OCI-M1 (cell line): ENCODE measurements around the gene CCDC171.
"Not testable (repeated sequence)": the region's sequence is repeated elsewhere in the genome, so short reads cannot be mapped to it uniquely, and the experiment has no call there.

Experiments
- DNase-seq: peaks from one replicate; lab custom pipeline; 2025; lab: John Stamatoyannopoulos, UW

Gene CCDC171

DNA sequence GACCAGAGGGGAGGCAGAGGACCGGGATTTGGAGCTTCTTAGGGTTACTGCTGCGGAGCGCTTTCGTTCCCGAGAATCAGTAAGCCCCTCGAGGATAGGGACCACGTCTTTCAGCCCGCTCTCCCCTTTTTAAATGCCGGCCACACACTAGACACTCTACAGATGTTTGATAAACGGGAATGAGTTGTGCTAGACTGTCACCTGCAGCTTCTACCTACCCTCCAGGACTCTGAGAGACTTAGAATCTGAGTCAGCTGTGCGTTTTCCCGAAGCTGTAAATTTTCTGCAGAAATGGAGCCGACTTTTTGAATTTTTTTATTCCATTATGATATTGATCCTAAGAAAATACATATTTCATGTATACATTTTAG lies 670 bp downstream of the CCDC171 start:
- DNase-seq, result peak; percentile 30

DNA sequence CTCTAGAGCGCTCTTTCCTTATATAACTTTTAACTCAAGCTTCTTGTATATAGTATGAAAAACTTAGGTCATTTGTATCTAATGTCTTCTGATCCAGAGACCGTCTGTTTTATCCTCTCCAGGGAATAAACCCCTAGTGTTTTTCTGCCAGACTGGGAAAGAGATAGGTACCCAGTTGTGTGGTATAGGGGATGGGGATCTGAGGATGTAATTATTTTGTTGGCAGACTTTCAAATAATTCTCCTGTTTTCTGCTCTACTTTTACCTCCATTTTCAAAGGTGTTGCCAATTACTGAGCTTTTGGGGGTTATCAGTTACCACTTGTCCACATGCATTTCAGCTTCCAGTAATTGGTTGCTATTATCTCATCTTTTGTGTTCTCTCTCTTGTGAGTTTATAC lies 17.9 kb downstream of the CCDC171 start:
- DNase-seq, result no peak

DNA sequence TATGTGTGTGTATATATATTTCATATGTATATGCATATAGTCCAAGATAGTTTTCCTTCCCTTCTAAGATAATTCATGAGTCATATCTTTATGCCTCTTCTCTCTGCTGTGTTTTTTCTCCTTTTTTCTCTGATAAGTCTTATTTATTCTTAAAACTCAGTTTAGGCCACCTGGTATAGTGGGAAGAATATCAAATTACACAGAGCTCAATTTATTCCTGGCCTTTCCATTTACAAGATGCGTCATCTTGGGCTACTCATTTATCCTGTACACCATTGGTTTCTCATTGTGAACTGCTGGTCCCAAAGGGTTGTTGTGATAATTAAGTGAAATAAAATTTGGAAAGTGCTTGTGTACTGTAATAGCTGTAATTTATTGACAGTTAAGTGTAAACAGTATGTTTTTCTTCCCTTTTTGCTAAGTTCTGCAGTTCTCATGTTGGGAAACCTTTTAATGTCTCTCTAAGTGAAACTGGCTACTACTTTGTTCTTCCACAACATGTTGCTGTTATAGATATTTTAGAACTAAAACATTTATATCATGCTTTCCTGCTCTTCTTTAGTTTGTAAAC lies 19.4 kb downstream of the CCDC171 start:
- DNase-seq, result no peak

DNA sequence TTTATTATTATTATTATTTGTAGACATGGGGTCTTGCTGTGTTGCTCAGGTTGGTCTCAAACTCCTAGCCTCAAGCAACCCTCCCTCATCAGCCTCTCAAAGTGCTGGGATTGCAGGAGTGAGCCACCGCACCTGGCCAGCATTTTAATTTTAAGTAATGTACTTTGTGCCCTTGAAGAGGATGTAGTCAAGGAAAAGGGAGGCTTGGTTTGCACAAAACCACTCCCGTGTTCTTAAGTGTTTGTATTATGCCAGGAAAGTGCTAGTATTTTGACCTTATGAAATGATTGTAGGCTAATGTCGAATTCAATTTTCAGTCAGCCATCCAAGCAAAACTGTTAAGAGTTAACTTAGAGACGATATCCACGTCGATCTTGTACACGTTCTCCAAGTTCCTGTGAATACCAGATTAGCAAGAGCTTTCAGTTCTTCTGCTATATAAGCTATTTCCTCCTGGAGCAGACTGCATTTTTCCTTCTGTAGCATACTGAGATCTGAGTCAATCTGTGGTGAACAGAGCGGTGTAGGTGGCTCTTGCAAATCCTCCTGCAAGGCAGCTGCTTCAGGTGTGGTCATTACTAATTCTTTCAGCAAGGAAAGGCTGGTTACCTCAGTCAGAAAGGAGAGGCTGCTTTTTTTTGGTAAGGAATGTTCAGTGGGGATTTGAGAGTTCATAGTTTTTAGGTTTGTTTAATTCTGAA lies 23.7 kb downstream of the CCDC171 start:
- DNase-seq, result no peak

DNA sequence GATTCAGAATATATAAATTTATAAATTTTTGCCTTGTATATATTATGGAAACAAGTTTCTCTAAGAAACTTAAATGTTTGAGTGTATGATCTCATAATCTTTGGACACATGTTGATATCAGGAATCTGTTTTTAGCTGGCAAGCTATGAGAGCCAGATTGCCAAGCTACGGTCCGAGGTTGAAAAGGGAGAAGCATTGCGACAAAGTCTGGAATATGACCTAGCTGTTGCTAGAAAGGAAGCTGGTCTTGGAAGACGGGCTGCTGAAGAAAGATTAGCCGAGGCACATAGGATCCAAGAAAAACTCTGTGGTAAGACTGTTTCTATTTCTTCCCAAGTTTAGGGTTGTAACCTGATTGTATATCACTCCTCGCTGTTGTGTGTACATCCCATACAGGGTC lies 25.9 kb downstream of the CCDC171 start:
- no peak for DNase-seq

DNA sequence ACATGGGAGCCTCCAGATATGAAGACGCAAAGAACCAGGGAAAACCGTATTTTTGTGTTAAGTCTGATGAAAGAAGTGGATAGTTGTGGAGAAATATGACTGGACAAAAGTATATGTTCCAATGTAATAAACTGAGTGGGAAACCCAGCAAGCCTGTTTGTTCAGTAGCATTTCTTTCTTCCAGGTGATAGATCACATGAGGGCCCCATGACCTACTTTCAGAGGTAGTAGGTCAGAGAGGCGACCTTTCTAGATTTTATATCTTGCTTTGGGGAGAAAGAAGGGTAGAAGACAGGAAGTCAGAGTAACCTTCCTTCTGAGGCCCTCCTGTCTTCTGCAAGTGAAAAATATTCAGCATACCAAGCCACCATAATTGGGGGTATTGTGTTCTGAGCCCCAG lies 31.5 kb downstream of the CCDC171 start:
- DNase-seq, result no peak

DNA sequence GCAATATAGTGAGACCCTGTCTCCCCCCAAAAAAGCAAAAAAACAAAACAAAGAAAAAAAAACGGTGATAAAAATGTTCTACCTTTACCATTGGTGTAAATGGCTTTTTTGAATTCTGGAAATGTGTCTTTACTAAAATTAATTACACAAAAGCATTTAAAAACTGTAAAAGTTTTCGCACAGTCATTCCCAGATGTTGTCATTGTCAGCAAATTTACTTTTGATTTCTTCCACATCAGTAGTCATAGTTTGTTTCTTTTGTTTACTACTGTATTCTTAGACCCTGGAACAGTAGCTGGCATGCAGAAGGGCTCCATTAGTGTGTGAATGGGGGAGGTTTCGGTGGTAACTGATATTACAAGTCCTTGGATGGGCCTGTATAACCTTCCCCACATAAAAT lies 39.5 kb downstream of the CCDC171 start:
- no peak for DNase-seq

DNA sequence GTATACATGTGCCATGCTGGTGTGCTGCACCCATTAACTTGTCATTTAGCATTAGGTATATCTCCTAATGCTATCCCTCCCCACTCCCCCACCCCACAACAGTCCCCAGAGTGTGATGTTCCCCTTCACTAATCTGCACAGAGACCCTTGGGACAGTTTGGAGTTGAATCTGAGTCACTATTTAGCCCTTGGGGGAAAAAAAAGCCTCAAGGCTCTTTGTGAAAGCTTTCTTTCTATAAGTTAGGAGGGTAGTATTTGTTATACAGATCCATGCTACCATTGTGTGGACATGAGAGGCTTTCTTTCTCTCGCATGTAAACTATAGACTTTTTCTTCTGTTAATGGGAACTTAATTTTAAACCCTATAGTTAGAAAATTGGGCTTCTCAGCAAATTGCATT lies 40.1 kb downstream of the CCDC171 start:
- not testable (repeated sequence) for DNase-seq

DNA sequence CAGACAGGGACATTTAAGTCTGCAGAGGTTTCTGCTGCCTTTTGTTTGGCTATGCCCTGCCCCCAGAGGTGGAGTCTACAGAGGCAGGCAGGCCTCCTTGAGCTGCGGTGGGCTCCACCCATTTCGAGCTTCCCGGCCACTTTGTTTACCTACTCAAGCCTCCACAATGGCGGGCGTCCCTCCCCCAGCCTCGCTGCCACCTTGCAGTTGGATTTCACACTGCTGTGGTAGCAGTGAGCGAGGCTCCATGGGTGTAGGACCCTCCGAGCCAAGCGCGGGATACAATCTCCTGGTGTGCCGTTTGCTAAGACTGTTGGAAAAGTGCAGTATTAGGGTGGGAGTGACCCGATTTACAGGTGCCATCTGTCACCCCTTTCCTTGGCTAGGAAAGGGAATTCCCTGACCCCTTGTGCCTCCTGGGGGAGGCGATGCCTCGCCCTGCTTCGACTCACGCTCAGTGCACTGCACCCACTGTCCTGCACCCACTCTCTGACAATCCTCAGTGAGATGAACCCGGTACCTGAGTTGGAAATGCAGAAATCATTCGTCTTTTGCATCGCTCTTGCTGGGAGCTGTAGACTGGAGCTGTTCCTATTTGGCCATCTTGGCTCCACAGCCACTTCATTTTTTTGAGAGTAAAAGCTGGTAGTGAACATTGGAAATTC lies 48.0 kb downstream of the CCDC171 start:
- DNase-seq, result not testable (repeated sequence)

DNA sequence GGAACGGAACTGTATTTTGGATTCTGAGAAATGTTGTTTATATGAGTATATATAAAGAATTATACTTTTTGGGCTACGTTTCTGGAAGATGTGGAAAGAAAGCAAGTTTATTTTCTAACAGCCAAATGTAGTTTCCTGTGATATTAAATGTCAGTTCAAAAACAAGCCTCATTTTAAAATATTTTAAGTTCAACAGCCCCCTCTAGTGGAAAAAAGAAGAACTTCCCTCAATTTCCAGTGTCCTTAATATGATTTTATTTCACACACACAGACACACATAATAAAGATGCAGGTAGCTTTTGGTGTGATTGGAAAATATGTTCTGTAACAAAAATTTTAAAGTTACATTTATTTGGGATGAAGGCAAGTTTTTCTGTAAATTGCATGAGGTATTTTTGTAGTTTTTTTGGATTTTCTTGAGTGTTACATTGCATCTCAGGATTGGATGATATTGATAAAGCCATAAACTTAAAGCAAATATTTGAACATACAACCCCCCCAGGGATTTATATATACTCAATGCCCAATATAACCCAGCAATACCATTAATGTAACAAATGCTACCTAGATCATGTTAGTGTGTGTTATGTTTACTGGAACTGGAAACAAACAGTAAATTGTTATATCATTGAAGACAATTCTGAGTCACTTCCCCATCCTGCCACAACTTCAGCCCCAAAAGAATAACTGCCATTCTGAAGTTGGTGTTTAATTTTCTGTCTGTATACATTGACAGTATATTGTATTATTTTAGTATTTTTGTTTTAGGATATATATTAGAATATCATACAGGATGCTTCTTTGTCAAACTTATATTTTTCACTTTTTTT lies 54.0 kb downstream of the CCDC171 start:
- DNase-seq, result peak; percentile 68

DNA sequence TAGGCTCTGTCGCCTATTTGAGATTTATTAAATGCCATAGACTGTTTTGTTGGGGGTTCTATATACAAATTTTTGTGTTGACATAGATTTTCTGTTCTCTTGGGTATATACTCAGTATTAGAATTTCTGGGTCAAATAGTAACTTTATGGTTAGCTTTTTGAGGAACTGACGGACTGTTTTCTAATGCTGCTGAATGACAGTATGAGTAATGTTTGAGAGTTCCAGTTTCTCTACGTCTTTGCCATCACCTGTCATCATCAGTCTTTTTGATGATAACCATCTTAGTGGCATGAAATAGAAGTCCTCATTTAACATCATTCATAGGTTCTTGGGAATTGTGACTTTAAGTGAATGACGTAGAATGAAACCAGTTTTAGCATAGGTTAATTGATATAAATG lies 60.1 kb downstream of the CCDC171 start:
- DNase-seq, result no peak

DNA sequence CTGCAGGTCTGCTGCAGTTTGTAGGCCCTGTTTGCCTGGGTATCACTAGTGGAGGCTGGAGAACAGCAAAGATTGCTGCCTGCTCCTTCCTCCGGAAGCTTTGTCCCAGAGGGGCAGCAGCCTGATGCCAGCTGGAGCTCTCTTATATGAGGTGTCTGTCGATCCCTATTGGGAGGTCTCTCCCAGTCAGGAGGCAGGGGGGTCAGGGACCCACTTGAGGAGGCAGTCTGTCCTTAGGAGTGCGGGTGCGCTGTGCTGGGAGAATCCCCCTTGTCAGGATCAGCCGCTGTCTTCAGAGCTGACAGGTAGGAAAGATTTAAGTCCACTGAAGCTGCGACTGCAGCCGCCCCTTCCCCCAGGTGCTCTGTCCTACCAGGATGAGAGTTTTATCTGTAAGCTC lies 64.9 kb downstream of the CCDC171 start:
- no peak for DNase-seq

DNA sequence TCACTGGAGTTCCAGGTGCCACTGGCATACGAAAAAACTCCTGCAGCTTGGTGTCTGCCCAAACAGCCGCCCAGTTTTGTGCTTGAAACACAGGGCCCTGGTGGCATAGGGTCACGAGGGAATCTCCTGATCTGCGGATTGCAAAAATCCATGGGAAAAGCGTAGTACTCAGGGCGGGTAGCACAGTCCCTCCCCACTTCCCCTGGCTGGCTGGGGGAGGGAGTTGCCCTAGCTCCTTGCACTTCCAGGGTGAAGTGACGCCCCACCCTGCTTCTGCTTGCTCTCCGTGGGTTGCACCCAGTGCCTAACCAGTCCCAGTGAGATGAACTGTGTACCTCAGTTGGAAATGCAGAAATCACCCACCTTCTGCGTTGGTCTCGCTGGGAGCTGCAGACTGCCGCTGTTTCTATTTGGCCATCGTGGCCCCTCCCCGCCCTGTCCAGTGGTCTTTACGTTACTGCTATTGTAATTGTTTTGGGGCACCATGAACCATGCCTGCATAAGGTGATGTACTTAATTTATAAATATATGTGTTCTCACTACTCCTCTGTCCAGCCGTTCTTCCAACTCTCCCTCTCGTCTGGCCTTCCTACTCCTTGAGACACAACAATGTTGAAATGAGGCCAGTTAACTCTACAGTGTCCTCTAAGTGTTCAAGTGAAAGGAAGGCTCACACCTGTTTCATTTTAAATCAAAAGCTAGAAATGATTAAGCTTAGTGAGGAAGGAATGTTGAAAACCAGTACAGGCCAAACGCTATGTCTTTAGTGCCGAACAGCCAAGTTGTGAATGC lies 65.9 kb downstream of the CCDC171 start:
- no peak for DNase-seq

DNA sequence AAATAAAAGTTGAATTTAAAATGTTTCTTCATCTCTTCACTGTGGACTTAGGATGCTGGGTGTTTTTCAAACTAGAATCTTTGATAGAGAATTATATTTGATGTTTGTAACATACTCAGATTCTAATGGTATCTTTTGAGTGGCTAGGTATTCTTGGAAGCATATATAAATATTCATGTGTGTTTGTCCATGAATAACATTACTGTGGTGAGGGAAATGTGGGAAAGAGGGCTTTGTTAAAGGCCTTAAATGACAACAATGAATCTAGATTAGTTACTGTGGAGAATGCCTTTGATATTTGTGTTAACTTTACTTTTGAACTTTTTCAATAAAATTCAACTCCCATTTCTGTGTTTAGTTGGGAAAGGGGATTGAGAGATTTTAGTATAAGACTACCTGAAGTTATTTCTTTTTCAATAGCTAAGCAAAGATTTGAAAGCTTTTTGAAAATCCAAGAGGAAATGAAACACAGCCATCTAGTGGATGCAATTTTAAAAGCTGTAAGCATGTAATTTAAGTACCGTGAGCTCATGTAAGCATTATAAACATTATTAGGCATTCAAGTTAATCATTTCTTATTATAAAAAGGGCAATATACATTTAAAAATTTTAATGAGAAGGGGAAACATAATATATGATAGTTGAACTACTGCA lies 69.6 kb downstream of the CCDC171 start:
- peak; percentile 1 for DNase-seq

DNA sequence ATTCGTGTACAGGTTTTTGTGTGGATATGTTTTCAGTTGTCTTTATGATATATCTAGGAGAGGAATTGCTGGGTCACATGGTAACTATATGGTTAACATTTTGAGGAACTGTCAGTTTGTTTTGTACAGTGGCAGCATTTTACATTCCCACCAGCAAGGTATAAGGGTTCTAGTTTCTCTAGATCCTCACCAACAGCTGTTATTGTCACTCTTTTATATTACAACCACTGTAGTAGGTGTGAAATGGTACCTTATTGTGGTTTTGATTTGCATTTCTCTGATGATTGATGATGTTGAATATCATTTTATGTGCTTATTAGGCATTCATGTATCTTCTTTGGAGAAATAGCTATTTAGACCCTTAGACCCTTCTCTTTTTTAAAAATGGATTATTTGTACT lies 82.9 kb downstream of the CCDC171 start:
- no peak for DNase-seq

DNA sequence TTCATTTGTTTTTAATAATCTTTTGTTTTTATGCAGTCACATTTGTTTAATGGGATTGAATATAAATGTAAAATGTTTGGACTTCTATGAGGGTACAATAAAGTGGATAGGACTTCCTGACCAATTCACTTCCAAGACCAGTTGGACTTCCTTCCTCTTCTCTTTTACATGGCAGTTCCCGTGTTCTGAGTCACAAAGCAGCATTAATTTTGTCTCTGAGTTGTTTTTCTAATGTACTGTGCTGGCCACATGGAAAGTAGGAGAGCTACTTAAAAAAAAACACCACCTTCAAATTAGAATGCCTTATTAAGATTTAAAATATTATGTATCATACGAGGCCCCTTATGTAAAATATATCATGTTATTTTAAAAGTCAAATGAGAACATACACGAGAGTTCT lies 87.3 kb downstream of the CCDC171 start:
- no peak for DNase-seq

DNA sequence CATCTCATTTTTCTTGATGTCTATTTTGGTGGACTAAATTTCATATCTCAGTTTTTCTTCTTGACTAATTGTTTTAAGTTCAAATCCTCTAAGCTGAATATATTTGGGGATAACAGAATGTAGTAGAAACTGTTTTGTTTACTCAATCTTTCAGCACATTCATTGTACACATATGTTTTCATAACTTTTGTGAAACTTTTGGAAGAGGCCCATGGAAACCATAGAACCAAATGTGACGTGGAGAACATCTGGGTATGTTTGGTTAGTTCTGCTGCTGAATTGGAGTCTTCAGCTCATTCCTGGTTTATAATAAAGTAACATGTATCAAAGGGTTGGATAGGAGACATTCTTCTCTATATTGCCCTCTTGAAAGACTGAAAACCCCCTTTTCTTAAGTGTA lies 88.4 kb downstream of the CCDC171 start:
- DNase-seq, result no peak

DNA sequence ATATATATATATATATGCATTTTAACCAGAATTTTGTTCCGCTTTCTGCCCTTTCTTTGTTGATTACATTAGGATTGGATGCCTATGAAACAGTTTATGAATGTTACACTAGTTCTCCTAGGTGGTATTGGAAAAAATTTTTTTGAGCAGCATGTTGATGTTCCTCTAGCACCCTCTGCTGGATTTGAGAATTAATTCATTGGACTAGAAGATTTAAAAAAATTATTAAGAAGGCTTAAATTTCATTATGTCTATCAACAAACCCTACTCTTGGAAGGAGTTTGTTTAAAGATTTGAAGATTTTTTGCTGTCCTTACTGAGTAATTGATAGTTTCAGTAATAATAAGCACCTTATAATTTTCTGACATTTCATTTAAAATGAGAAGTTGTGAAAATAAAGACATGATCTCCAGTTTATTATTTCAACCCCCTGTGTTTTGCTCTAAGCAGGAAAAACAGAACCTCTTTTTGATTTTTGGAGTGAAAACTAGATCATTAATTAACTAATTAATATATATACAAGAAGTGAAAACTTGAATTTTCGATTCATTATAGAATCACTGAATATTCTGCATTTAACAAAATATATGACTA lies 89.6 kb downstream of the CCDC171 start:
- peak; percentile 51 for DNase-seq

DNA sequence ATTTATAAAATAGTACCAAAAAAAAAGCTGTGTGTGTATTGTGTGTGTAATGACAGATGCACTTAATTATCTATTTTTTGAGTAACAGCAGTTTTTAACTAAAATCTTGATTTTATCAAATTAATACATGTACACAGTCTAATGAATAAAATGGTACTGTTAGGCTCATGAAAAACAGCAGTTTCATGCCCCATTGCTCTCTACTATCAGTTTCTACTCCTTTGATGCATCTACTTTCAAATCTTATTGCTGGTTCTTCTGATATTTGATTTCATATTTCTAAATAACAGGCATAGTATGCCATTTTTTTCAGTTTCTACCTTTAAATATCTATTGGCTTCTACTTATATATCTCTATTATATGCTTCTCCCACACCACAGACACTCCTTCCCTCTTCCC lies 117.4 kb downstream of the CCDC171 start:
- DNase-seq, result no peak

DNA sequence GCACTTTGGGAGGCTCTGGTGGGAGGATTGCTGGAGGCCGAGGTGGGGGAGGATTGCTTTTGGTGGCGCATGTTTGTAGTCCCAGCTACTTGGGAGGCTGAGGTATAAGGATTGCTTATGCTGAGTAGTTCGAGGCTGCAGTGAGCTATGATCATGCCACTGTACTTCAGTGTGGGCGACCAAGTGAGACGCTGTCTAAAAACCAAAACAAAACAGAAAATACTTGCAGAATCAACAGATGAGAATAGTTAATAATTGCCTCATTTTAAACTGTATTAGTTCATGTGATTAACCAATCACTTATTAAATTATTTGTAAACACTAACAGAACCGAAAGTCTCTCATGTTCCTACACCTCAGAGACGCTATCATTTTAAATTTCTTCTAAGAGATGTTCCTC lies 118.1 kb downstream of the CCDC171 start:
- no peak for DNase-seq

DNA sequence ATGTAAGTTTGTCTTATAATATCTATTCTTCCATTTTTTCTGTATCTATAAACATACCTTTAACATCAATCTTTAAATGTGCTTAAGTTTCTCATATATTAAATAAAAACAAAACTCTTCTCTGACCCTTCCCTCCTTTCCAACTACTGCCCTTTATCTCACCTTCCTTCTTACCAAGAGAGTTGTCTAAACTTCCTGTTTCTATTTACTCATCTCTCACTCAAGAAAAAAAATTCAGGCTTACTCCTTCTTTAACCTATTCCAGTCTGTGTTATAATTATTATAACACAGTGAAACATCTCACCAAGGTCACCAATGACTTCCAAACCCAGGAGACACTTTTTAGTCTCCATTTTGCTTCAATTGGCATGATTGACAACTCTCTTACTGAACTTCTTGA lies 140.9 kb downstream of the CCDC171 start:
- peak; percentile 18 for DNase-seq
